SH-SY5Y (cell line): ENCODE results near the gene FAM117B.

Source experiments
- GATA2 ChIP-seq: IDR thresholded peaks from 2 replicates; pipeline ENCODE4 v1.6.1; 2011; ENCODE audit warnings: mild to moderate bottlenecking, low read depth, low read length
- GATA3 ChIP-seq: IDR thresholded peaks from 2 replicates; pipeline ENCODE4 v1.6.1; 2011; ENCODE audit warnings: low read depth, mild to moderate bottlenecking, low read length, moderate library complexity

DNA sequence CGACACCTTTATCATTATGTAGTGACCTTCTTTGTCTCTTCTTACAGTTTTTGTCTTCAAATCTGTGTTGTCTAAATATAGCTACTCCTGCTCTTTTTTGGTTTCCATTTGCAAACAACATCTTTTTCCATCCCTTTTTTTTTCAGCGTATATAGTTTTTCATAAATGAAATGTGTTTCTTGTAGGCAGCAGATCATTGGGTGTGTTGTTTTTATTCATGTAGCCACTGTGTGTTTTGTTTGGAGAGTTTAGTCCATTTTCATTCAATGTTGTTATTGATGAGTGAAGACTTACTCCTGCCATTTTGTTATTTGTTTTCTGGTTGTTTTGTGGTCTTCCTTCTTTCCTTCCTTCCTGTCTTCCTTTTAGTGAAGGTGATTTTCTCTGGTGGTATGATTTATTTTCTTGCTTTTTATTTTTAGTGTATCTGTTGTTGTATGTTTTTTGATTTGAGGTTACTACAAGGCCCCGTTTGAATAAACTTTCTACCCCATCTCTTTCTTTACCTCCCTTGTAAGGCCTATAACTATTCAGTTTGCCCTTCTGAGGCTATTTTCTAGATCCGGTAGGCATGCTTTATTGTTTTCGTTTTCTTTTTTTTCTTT lies 81.4 kb downstream of the FAM117B start:
- TF ChIP-seq GATA2 (no peak), GATA3 (no peak)
